GM18517 (cell line): ENCODE data around the gene AK8.
"Not testable (repeated sequence)": the region's sequence is repeated elsewhere in the genome, so short reads cannot be mapped to it uniquely, and the experiment has no call there.

Experiments used
- ATAC-seq: cut with Tn5 transposase; IDR thresholded peaks from one replicate; pipeline ENCODE4 v1.9.1; 2021; ENCODE audit warnings: mild to moderate bottlenecking, moderate library complexity; ENCODE audit not compliant: unreplicated experiment

The AK8 gene

GRCh38 chr9:132774886-132775285 lies 103.2 kb downstream of the AK8 start:
- no peak for ATAC-seq

- no peak for ATAC-seq
Measured at GRCh38 chr9:132773764-132774339, 104.2 kb downstream of the AK8 start.

- no peak for ATAC-seq
Measured at GRCh38 chr9:132773093-132773492, 105.0 kb downstream of the AK8 start.

- ATAC-seq, result not testable (repeated sequence)
Measured at GRCh38 chr9:132771752-132772151, 106.3 kb downstream of the AK8 start.

- no peak for ATAC-seq
Measured at GRCh38 chr9:132770770-132771310, 107.2 kb downstream of the AK8 start.

- peak; percentile 68 for ATAC-seq
Measured at GRCh38 chr9:132769906-132770769, 107.9 kb downstream of the AK8 start.

GRCh38 chr9:132768932-132769905 lies 108.9 kb downstream of the AK8 start:
- ATAC-seq, result peak; percentile 38

- no peak for ATAC-seq
Measured at GRCh38 chr9:132763574-132763973, 114.5 kb downstream of the AK8 start.

GRCh38 chr9:132762896-132763295 lies 115.2 kb downstream of the AK8 start:
- ATAC-seq, result no peak

- no peak for ATAC-seq
Measured at GRCh38 chr9:132761602-132762001, 116.5 kb downstream of the AK8 start.

- no peak for ATAC-seq
Measured at GRCh38 chr9:132760057-132760456, 118.0 kb downstream of the AK8 start.

- no peak for ATAC-seq
Measured at GRCh38 chr9:132757016-132757415, 121.1 kb downstream of the AK8 start.

- ATAC-seq, result no peak
Measured at GRCh38 chr9:132756214-132756845, 121.8 kb downstream of the AK8 start.

GRCh38 chr9:132755096-132755495 lies 123.0 kb downstream of the AK8 start:
- ATAC-seq, result no peak

- ATAC-seq, result no peak
Measured at GRCh38 chr9:132754236-132754635, 123.8 kb downstream of the AK8 start.

- ATAC-seq, result no peak
Measured at GRCh38 chr9:132753593-132753880, 124.5 kb downstream of the AK8 start.

GRCh38 chr9:132752877-132753592 lies 125.0 kb downstream of the AK8 start:
- ATAC-seq, result no peak

- no peak for ATAC-seq
Measured at GRCh38 chr9:132750668-132751067, 127.4 kb downstream of the AK8 start.

- no peak for ATAC-seq
Measured at GRCh38 chr9:132749306-132749705, 128.8 kb downstream of the AK8 start.

GRCh38 chr9:132748450-132748849 lies 129.6 kb downstream of the AK8 start:
- ATAC-seq, result no peak
